GM19240 (cell line): ENCODE data around the gene CACNB4.
"Not testable (repeated sequence)": the region's sequence is repeated elsewhere in the genome, so short reads cannot be mapped to it uniquely, and the experiment has no call there.

Experiments
- DNase-seq: peaks from one replicate; pipeline ENCODE4 v3.0.0; 2011; ENCODE audit warnings: low spot score; ENCODE audit not compliant: insufficient read length

The CACNB4 gene

DNA sequence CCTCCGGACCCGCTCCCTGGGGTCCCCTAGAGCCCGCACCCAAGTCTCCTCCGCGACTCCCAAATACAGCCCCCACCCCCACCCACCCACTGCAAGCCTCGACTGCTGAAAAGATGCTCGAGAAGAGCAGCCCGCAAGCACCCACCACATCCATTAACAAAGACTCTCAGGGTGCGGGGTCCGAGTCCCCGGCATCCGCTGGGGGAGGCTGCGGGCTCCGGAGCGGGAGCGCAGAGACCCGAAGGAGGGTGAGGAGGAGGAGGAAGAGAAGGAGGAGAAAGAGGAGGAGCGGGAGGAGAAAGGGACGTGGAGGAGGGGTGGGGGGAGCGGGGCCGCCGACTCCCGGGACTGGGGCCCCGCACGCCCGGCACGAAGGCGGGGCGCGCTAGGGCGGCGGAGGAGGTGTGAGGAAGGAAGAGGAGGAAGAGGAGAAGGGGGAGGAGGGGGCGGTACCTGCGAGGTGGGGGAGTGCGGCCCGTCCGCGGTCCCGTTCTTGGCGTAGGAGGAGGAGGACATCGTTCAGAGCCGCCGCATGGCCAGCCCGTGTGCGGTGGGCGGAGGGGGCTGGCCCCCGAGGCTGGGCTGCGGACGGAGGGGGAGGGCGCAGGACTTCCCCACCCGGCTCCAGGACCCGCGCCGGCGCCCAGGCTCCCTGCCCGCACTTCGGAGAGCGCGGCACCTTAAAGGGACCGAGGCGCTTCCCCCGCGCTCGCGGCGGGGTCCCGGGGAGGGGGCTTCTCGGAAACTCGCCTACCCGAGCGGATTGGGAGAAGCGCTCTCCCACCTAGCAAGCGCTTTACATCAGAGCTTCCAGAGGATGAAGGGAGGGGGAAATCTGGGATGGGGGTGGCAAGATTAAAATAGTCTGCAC, at the start of gene CACNB4:
TSS of gene CACNB4 (minus strand) at position 549 of the 871 bp plus-strand sequence.
- peak; percentile 29 for DNase-seq

GRCh38 chr2:152134488-152135280, 35.8 kb upstream of the CACNB4 start:
- no peak for DNase-seq

GRCh38 chr2:152132306-152132705, 33.5 kb upstream of the CACNB4 start:
- DNase-seq = no peak

DNA sequence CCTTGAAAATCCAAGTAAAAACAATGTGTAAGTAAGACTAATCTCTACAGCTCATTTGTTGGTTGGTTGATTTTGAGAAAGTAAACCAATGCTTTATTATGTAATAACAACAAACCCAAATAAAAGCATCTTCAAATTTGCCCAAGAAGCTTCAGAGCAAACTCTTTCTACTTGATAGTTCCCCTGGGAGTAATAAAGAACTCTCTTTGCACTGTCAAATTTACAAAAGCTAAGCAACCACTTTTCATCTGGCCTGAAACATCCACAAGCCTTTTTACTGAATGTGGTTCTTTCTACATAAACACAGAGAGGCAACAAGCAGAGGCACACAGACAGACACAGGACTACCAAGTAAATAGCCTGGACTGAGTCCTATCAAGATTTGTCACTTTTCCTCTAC, 28.8 kb upstream of the CACNB4 start:
- DNase-seq = no peak

DNA sequence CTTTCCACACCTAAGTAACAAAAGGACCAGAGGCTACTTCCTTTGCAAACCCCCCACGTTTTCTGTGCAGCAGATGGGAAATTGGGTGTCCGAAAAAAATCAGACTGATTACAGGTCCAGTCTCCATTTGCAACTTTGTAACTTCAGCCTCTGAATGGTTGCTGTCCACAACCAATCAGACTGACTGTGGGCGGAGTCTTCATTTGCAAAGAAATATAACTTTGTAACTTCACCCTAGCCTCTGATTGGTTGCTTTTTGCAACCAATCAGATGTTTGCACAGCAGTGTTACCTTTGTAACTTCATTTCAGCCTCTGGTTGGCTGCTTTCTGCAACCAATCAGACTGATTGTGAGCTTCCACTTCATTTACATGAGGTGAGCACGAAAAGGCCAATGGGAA, 27.8 kb upstream of the CACNB4 start:
- DNase-seq = no peak

DNA sequence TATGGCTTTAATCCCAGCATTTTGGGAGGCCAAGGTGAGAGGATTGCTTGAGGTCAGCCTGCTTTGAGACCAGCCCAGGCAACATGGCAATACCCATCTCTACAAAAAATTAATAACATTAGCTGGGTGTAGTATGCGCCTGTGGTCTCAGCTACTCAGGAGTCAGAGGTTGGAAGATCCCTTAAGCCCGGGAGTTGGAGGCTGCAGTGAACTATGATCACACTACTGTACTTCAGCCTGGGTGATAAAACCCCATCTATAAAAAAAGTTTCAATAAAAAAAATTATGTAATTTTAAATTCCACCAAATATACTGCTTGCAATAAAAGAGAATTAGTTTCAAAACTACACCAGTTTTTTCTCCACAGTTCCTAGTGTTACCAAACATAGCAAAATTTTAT, 23.3 kb upstream of the CACNB4 start:
- DNase-seq = no peak

DNA sequence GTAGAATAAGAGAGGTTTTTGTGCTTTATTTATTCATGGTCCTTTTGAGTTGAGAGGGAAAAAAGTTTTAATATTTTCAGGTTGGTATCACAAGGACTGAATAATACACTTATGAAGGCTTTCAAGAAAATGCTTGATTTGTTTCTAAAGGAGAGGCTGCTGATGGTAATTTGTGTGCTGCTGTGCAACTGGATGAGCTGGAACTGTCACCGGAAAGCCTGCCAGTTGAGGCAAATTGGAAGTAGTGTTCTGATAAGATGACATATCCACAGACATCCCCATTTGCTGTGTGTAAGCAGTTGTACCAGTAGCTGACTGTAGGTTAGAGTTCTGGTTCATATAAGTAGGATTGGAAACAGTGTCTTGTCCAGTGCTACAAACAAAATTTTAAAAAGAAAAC, 21.6 kb upstream of the CACNB4 start:
- DNase-seq = no peak

- no peak for DNase-seq
Measured at GRCh38 chr2:152115952-152116351, 17.1 kb upstream of the CACNB4 start.

DNA sequence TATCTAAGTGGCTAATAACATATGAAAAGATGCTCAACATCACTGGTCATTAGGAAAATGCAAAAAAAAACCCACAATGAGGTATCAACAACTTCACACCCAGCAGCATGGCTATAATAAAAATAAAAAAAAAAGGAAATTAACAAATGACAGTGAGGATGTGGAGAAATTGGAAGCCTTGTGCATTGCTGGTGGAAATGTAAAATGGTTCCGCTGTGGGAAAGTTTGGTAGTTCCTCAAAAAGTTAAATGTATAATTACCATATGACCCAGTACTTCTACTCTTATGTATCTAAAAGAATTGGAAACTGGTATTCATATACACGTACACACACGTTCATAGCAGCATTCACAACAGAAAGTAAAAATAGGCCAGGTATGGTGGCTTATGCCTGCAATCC, 15.5 kb upstream of the CACNB4 start:
- DNase-seq = no peak

GRCh38 chr2:152107140-152107539, 8.3 kb upstream of the CACNB4 start:
- DNase-seq = not testable (repeated sequence)

DNA sequence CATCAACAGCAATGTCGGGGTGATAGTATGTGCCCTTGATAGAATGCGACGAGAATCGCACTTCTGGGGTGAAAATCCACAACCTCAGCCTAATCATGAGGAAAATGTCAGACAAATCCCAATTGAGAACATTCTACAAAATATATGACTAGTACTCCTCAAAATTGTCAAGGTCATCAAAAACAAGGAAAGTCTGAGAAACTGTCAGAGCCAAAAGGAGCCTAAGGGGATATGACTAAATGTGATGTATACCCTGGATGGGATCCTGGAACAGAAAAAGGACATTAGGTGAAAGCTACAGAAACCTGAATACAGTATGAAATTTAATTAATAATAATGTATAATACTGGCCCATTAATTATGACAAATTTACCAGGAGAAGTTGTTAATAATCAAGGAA, 7.6 kb upstream of the CACNB4 start:
- DNase-seq = no peak

DNA sequence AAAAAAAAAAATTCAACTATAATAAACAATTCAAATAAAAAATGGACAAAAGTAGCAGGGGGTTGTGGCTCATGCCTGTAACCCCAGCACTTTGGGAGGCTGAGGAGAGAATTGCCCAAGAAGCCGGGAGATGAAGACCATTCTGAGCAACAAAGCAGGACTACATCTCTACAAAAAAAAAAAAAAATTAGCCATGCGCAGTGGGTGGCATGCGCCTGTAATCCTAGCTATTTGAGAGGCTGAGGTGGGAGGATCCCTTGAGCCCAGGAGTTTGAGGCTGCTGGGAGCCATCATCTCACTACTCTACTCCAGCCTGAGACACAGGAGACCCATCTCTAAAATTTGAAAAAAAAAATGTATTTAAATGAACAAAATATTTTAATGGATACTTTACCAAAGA, 4.4 kb upstream of the CACNB4 start:
- no peak for DNase-seq

- DNase-seq = no peak
Measured at GRCh38 chr2:152100961-152101360, 2.1 kb upstream of the CACNB4 start.

DNA sequence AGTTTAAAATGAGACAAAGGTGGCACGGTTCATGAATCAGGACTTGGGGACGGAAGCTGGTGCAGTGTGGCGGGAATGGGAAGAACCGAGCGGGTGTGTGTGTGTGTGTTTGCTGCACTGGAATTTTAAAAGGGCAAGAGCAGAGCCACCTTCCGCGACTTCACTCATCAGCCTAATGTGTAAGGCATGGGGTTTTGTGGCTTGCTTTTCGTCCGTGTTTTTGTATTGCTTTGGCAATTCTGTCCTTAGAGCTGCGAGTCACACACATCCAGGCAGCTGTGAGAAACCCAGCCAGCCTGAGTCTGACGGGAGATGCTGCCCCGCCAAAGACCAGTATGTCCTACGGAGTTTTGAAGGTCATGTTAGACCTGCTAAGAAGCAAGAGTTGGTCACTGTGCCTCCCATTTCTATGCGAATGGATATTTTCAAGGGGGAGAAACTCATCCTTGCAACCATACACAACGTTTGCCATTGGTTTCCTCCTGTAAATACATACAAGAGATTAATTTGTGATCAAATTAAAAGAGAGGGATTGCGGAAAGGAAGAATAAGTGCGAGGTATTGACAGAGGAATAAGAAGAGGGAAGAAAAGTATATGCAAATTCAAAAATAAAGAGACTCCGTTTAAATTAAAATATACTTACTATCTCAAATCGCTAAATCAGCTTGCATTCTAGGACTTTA, 665 bp upstream of the CACNB4 start:
- no peak for DNase-seq

DNA sequence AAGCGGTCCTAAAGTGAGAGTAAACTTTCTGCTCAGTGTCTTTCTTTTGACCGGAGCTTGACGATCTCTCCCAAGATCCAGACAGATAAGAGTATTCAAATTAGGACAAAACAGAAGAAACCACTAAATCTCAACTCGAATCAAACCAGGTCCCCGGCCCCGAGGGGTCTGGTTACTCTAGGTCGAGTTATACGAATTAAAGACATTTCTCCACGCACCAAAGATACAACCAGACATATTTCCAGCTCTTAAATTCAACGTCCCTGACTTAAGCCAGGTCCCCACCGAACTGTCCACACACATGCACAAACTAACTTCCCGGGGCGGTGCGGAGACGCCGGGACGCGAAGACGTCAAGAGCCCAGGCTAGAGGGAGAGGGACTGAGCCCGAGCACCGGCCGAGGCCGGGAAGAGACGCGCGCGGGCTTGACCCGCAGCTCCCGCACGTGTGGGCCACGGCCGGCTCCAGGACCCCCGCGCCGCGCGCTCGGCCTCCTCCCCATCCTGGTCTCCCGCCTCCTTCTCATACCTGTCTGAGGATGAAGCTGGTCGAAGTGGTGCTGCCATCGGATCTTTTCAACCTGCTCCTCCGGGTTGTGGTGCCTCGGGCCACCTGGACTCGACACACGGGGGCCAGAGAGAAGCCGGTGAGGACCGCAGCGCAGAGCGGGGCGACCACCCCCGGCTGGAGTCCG, 896 bp downstream of the CACNB4 start:
- no peak for DNase-seq

DNA sequence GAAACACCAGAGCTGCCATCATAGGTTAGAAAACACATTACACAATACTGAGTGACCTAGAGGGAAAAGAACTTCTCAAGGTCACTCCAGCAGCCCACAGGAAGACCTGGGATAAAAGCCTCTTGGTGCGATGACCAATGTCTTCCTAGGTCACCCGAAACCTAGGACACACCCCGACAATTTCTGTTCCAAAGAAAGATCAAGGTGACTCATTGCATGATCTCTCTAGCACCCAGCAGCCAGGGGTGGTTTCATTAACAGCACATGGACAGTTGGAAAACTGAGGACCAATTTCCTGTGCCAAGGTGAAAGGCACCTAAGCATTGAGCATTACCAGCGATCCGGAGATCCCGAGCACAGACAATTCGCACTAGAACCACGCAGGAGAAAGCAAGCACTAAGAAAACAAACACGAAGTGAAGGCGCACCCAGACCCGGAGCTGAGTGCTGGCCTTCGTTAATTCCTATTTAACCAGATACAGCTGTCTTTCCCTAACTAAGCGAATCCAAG, 1.5 kb downstream of the CACNB4 start:
- no peak for DNase-seq

DNA sequence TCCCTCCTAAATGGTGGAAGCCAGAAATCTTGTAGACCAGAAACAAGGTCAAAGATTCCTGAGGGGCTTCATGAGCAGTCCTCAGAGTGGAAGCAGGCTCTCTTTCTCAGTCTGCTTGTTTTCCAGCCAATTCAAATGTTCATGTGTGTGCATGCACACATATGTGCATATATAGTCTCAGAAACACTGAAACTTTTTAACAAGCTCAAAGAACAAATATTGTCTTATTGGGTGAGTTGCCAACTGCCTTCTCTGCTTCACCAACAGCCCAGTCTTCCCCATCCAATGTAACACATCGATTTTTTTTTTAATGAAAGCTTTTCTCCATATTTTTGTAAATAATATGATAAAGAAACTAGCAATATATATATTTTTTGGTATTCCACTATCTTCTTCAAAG, 3.7 kb downstream of the CACNB4 start:
- no peak for DNase-seq

DNA sequence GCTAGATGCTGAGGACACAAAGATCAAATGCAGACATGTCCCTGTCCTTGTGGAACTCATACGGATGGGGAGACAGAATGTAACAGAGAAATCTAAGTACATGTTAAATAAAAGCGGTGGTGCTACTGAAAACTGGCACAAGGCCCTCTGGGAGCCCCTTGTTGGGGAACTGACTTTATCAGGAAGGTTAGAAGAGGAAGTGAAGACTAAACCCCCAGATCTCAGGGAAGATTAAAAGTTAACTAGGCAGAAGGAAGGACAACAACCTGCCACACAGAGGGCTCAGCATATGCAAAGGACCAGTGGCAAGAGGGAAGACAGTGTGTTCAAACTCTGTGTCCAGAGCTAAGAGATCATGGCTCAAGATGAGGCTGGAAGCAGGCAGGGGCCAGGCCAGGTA, 4.8 kb downstream of the CACNB4 start:
- DNase-seq = no peak

- DNase-seq = no peak
Measured at GRCh38 chr2:152093464-152093863, 5.4 kb downstream of the CACNB4 start.

DNA sequence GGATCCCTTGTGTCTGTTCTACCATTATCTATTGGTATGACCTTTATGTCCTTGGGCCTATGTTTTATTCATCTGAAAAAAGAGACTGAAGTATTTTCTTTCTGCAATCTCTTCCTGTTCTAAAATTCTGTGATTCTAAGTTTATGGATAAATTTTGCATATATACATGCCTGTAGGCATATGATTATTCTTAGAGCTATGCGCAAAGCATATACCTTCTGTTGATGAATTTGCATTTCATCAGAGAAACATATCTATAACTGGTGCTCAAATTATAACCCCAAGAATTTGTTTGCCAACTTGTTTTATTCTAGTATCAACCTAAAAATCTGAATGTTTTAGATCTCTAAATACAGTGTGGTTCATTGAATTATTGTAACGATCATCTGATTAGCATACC, 6.7 kb downstream of the CACNB4 start:
- DNase-seq = no peak

DNA sequence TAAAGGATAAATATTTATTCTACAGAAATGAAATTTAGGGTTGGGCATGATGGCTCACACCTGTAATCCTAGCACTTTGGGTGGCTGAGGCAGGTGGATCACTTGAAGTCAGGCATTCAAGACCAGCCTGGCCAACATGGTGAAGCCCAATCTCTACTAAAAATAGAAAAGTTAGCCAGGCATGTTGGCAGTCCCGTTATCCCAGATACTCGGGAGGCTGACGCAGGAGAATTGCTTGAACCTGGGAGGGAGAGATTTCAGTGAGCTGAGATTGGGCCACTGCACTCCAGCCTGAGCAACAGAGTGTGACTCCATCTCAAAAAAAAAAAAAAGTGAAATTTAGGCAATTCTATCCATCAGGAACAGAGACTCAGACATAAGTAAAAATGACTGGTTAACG, 8.1 kb downstream of the CACNB4 start:
- DNase-seq = not testable (repeated sequence)
